ENCODE data around the gene PIWIL4.
A peak's percentile ranks its signal among the peaks of the same experiment; 100 is the strongest.
"Not testable (repeated sequence)": the region's sequence is repeated elsewhere in the genome, so short reads cannot be mapped to it uniquely, and the experiment has no call there.

The PIWIL4 gene

DNA sequence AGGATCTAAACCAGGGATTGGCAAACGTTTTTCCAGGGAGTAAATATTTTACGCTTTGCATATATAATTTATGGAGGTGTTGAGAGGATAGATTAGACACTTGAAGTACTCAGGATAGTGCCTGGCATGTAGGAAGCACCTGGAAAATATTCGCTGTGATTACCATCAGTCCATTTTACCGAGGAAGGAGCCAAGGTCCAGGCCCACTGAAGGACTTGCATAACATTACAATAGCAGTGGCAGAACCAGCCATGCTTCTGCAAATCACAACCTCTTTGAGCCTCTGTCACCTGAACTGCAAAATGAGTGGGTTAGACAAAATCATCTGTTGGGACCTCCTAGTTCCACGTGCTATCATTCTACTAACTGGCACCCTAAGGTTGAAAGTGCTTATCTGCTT lies 18.0 kb upstream of the PIWIL4 start:
- peak; percentile 60 for DNase-seq

GRCh38 chr11:94550513-94550912 lies 16.7 kb upstream of the PIWIL4 start:
- DNase-seq, result peak; percentile 67

DNA sequence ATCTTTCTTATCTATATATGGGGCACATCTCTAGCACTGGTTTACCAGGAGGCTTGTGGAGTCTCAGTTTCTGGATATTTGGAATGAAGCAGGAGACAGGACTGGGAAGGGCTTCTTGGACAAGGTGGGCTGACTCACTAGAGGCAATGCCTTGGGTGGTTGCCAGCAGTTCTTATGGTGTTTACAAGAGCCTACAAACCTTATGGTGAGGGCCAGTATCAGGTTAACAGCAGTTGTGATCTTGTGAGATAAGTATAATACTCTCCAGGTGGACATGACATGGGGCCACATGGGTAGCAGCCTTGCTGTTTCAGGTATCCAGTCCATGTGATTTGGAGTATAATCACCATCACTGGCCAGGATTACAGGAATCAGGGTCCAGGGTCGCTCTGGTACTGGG lies 13.2 kb upstream of the PIWIL4 start:
- peak; percentile 47 for DNase-seq

DNA sequence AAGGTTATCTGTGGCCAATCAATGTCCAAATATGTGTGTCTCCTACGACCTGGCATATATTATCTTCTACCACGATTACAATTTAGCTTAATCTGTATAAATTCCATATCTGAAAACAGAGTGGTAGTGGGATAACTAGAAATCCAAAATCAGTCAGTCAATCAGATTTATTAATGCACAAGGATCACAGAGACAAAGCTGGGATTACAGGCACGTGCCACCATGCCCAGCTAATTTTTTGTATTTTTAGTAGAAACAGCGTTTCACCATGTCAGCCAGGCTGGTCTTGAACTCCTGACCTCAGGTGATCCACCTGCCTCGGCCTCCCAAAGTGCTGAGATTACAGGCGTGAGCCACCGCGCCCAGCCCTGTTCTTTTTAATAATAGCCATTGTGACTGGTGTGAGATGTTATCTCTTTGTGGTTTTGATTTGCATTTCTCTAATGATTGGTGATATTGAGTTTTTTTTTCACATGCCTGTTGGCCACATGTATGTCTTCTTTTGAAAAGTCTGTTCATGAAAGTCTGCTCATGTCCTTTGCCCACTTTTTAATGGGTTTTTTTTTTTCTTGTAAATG lies 11.3 kb upstream of the PIWIL4 start:
- DNase-seq, result peak; percentile 23

DNA sequence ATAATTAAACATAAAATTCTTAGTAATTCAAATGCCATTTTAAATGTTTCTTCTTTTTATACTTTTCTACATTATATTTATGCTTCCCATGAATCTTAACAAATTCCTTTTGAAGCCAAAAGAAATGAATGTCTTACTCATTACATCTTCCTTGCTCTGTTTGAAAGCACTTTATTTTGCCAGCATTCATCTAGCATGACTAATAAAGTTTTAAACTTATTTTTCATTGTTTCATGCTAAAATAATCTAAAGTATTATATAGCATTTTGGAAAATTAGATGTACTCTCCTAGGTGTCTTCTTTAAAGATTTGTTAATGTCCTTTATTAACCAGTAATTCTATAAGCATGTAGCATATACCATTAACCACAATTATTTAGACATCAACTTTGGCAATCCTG lies 9.7 kb upstream of the PIWIL4 start:
- DNase-seq, result no peak

DNA sequence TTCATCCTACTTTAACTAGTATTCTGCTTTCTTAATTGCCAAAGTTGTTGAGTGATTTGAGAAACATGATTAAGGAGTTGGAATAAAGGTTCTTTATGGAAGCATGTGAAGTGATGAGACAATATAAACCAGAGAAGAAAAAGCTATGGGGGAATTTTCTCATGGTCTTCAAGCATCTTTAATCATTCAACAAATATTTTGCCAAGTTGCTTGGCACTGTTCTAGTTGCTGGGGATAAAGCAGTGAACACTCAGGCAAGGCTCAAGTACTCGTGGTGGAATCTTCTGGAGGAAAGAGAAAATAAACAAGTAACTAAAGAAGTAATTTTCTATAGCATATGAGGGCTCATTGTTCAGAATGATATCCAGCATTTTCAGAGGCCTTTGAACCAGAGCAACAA lies 9.2 kb upstream of the PIWIL4 start:
- no peak for DNase-seq

- peak; percentile 97 for DNase-seq
These were observed 8.7 kb upstream of the PIWIL4 start for GRCh38 chr11:94558468-94558867.

DNA sequence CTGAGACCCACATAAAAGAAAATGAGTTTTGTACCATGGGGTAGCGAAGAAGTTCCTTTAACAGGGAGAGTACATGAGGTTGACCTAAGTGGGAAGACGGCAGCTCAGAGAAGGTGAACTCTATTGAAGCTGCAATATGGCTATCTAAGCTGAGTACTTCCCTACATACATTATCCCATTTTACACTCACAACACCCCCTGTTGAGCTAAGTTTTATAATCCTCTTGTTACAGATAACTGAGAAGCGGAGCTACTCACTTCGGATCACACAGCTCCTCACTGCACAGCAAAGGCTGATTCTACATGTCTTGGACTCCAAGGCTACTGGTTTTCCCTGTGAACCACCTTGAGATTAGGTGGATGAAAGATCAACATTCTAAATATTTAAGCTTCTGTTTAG lies 8.2 kb upstream of the PIWIL4 start:
- no peak for DNase-seq

DNA sequence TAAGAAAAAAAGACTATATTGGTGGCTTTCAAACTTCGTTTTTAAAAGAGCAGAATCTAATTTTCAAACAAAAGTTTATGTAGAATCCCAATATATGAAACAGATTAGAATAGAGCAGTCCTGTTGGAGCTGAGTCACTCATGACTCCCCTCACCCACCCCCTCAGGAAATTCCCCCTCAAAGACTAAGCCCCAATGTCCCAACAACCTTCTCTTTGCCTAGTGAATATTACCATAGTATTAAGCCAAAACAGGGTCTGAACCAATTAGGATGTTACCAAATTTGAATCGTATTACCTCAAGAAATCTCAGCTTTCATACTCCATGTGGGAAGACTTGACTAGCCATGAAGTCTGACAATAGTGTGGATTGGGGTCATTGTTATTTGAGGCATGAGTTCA lies 7.8 kb upstream of the PIWIL4 start:
- no peak for DNase-seq

DNA sequence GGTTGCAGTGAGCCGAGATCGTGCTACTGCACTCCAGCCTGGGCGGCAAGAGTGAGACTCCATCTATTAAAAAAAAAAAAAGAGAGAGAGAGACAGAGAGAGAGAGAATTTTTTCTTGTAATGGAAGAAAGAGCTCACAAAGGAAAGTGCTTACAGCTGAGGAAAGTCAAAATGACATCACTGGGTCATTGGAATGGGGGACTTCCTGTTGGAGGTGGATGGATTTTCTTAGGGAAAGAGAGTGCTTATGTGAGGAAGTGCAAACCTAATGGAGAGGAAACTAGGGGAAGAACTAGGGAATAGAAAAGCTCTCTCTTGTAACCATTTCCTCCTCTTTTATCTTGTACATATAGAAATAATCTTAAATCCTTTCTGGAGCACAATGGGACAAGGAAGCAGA lies 6.3 kb upstream of the PIWIL4 start:
- no peak for DNase-seq

DNA sequence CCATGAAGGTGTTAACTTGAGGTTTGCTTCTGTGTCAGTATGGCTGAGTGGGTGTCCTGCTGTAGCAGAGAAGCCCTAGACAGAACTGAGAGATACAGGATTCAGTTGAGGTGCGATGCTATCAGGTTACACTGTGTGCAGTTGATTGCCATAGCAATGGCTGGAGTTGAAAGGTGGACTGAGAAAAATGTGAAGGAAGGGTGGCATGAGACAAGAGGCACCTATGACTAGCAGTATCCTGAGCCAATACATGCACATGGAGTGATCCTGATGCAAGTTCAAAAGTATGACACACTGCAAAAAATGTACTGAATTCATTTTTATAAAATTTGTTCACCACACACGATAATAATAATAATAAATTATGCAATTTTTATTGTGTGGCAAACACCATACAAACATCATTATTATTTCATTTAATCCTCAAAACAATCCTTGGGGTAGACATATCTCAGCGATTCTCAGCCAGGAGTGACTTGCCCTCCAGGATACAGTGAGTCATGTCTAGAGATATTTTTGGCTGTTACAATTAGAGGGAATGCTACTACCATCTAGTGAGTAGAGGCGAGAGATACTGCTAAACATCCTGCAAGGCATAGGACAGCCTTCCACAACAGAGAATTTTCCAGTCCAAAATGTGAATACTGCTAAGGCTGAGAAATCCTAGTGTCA lies 3.9 kb upstream of the PIWIL4 start:
- peak; percentile 54 for DNase-seq

GRCh38 chr11:94563848-94564467 lies 3.2 kb upstream of the PIWIL4 start:
- peak; percentile 84 for DNase-seq

GRCh38 chr11:94568200-94568599 lies 1.0 kb downstream of the PIWIL4 start:
- DNase-seq, result no peak

DNA sequence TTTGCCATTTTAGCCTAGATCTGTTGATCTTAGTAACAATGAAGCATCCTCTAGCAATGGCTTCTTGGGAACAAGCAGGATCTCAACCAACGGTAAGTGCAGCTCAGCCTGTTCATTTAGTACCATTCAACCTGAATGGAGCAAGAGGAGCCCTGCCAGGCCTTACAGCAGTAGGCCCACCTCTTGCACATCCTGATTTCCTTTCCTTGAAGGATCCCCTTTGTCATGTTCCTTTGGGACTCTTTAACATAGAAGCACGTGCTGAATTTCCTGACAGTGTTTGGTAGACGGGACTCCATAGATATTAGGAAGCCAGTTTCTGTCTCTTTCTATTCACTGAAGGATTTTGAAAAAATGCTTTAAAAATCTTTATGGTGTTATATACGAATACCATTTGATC lies 1.5 kb downstream of the PIWIL4 start:
- no peak for DNase-seq

DNA sequence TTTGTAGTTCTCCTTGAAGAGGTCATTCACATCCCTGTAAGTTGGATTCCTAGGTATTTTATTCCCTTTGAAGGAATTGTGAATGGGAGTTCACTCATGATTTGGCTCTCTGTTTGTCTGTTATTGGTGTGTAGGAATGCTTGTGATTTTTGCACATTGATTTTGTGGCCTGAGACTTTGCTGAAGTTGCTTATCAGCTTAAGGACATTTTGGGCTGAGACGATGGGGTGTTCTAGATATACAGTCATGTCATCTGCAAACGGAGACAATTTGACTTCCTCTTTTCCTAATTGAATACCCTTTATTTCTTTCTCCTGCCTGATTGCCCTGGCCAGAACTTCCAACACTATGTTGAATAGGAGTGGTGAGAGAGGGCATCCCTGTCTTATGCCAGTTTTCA lies 5.8 kb downstream of the PIWIL4 start:
- DNase-seq, result not testable (repeated sequence)

DNA sequence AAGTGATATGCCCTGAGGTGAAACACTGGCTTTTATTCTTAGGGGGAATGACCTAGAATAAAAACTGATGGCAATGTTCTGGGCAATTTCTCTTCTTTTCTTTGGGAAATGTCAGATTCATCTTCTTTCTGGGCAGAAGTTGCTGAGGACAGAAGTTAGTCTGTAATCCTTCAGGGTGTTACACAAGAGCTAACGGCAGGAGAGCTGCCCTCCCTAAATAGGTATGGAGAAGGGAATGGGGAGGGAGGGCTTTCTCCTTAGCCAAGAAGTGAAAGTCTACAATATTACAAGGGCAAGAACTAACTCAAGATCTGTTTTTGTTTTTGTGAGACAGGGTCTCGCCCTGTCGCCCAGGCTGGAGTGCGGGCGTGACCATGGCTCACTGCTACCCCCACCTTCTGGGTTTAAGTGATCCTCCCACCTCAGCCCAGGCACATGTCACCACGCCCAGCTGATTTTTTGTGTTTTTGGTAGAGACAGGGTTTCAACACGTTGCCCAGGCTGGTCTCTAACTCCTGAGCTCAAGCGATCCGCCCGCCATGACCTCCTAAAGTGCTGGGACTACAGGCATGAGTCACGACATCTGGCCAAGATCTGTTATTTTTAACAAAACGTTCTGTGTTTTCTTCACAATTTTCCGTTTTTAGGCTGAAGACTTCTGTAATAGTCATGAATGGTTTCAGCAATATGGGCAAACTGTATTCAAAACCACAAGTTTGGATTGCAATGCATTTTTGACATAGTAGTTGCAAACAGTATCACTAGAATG lies 7.2 kb downstream of the PIWIL4 start:
- DNase-seq, result peak; percentile 100

DNA sequence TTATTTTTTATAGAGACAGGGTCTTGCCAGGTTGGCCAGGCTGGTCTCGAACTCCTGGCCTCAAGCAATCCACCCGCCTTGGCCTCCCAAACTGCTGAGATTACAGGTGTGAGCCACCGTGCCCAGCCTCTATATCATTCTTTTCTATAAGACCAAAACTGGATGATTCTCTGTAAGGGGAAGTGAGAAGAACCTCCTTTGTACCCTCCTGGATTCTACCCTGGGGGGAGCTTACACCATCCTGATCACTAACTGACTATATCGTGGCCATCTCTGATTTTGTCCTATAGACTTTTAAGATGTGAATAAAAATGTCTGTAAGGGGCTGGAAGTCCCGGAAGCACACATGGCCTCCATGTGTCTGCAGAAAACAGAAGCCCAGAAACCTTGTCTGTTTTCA lies 9.1 kb downstream of the PIWIL4 start:
- peak; percentile 73 for DNase-seq

DNA sequence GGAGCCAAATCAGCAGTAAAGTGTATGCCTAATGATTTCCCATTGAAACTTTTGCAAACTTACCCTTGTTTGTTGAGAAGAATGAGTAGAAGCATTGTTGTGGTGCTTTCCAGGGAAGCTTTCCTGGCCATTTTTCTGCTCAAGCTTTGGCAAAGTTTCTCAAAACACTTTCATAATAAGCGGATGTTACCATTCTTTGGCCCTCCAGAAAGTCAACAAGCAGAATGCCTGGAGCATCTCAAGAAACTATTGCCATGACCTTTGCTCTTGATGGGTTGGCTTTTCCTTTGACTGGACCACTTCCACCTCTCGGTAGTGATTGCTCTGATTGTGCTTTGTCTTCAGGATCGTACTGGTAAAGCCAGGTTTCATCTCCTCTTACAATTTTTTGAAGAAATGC lies 10.7 kb downstream of the PIWIL4 start:
- DNase-seq, result no peak

DNA sequence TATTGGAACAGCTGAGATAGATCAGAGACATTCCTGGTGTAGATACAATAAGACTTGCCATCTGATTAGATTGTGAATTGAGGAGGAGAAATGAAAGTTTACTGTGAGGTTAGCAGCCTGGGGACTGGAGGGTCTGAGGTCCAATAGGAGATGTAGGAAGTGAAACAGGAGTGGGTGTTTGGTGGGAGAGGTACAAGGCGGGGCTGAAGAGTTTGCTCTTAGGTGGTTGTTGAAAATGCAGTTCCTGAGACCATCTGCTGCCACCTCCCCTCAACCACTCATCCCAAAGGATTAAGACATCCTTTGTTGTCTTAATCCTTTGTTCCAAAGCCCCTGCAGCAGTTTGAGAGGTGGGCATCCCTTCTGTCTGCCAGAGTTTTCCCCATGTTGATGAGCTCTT lies 14.8 kb downstream of the PIWIL4 start:
- peak; percentile 84 for DNase-seq

DNA sequence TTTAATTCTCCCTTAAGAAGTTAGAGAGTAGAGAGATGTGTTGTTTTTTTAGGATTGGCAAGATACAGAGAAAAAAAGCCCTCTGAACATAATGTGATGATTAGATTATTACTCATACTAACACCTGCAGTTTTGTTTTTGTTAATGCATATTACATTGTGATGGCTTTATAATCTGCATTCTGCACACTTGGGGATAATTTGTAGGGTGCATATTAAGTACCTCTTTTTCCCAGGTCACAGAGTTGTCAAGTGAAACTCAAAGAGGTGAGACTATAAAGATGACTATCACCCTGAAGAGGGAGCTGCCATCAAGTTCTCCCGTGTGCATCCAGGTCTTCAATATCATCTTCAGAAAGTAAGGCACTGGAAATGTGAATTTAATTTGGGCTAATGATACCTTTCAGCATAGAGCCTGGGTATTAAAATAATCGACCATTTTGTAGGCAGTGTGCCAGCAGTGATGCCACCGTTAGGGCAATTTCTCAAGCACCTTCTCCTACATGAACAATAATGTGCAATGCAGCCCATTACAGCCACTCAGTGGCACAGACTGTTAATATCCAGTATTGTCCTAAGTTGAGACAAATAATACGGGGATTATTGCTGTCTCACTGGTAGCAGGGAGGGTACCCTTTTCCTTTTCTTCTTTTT lies 16.2 kb downstream of the PIWIL4 start:
- DNase-seq, result peak; percentile 30

DNA sequence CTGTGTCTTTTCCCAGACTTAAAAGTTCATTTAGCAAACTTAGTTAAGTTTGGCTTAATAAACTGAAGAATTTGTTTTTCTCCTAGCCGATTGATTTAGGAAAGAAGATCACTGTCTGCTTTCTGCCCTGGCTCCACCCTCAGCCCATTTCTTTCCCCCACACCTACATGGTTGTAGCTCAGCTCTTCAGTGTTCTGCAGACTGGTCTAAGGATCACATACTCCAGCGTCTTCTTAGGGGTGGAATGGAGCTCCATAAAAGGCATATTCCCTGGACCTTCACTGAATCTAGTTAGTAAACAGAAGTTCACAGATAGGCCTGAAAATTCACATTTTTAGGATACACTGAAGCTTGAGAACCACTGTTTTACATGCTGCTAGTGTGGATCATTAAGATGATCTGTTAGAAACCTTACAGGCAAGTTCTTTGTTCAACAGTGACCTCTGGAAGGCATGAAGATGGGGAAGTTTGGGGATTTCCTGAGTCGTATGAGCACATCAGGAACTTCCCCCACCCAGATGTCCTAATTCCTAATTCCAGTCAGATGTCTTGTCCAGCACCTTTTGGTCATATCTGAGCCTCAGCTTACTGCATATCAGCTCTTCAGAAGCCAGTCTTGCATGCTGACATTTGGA lies 16.8 kb downstream of the PIWIL4 start:
- peak; percentile 80 for DNase-seq

DNA sequence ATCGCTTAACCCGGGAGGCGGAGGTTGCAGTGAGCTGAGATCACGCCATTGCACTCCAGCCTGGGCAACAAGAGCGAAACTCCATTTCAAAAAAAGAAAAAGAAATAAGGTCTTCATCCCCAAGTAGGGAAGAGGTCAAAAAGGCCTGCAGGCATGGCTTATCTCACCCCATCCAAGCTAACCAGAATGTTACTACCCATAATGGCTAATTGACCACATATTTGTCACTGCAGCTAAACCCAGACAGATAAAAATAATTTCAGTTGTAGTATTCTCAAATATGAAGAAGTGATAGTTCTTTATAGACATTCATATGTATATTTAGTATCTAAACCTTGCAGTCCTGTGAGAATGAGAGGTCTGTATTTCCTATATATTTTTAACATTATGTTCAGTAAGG lies 17.8 kb downstream of the PIWIL4 start:
- DNase-seq, result peak; percentile 30

DNA sequence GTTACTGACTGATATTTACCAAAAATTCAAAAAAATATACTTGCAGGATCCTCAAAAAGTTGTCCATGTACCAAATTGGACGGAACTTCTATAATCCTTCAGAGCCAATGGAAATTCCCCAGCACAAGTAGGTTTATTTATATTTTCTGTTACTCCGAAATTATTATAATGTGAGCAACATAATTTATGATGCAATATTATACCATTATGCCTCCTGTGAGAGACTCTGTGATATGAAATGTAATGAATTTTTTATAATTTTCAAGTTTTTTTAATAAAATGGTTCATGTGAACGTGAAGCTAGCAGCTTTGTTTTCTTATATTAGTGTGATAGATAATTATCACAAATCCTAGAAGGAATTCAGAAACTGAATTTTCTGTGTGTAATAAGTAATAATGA lies 18.2 kb downstream of the PIWIL4 start:
- no peak for DNase-seq

All from MV-4-11 (cell line).